Endothelial cell of umbilical vein (primary cell): Measurements from ENCODE around the gene CROCC2. TPM values are rescaled to one million over a fixed set of nuclear protein-coding genes. Genes with fewer than 3 reads are reported as not detected.

Source experiments
- BruUV-seq: library from RNA; stranded (reverse); fragments of 400-500 nt; replicated peaks from 2 replicates; lab custom pipeline; 2021; lab: Mats Ljungman, UMichigan
- CTCF ChIA-PET: fragments of 300-600, 350-600 bp; sonication (Branson Sonifier 250); formaldehyde crosslinking; loops from one replicate; lab custom pipeline; 2021; ENCODE audit warnings: antibody characterized with exemption, inconsistent platforms; lab: Charles Lee
- POLR2A ChIA-PET: fragments of 300-600, 350-600 bp; sonication (Branson Sonifier 250); formaldehyde crosslinking; loops from one replicate; lab custom pipeline; 2021; ENCODE audit warnings: antibody characterized with exemption, inconsistent platforms; lab: Charles Lee
- DNase-seq: peaks from one replicate; pipeline ENCODE4 v3.0.0-alpha.2; 2011; ENCODE audit warnings: low read depth, low spot score
- FAIRE-seq: peaks from 2 replicates; lab custom pipeline; 2011; peaks lifted over from hg19 to GRCh38; lab: Jason Lieb, UNC
- H2AFZ ChIP-seq: 2 replicates; pipeline ENCODE4 v1.6.0; 2012; ENCODE audit warnings: low read depth, low read length, control low read depth, inconsistent platforms
- H3K27ac ChIP-seq: 2 replicates; pipeline ENCODE4 v1.5.1; 2011; ENCODE audit warnings: low read depth, mild to moderate bottlenecking, control low read depth, low read length, moderate library complexity; ENCODE audit not compliant: insufficient read depth
- H3K27me3 ChIP-seq, 2 experiments: 2 replicates each; pipeline versions ENCODE4 v1.6.0 to v1.6.1; 2011; ENCODE audit warnings: low read length in 2 of 2, mixed read lengths in 1 of 2; ENCODE audit not compliant: control insufficient read depth in 2 of 2, insufficient read depth in 2 of 2
- H3K36me3 ChIP-seq, 2 experiments: 2 replicates in 1 of 2; 3 replicates in 1 of 2; pipeline ENCODE4 v1.5.1; 2011; ENCODE audit warnings: low read length in 2 of 2, mild to moderate bottlenecking in 1 of 2, moderate library complexity in 1 of 2; ENCODE audit not compliant: control insufficient read depth in 2 of 2, insufficient read depth in 2 of 2; ENCODE audit errors: extremely low read depth in 1 of 2
- H3K4me1 ChIP-seq: 3 replicates; pipeline ENCODE4 v1.5.1; 2011; ENCODE audit warnings: mild to moderate bottlenecking, low read length; ENCODE audit not compliant: control insufficient read depth, insufficient read depth; ENCODE audit errors: extremely low read depth
- H3K4me2 ChIP-seq: 2 replicates; pipeline ENCODE4 v1.6.1; 2011; ENCODE audit warnings: low read length, control low read depth, mixed read lengths; ENCODE audit not compliant: insufficient read depth
- H3K4me3 ChIP-seq, 3 experiments: fragments of 200-600 bp in 1 of 3; sonication (generic), shearing (Covaris generic) in 1 of 3; replicated peaks in 1 of 3; 2 replicates each; pipeline ENCODE4 v1.5.1; 2011 to 2016; ENCODE audit warnings: control low read depth in 3 of 3, low read length in 3 of 3, mild to moderate bottlenecking in 2 of 3, inconsistent platforms in 1 of 3, low read depth in 1 of 3, moderate library complexity in 1 of 3; ENCODE audit not compliant: insufficient read depth in 1 of 3
- H3K79me2 ChIP-seq: 2 replicates; pipeline ENCODE4 v1.6.0; 2012; ENCODE audit warnings: low read length, inconsistent platforms; ENCODE audit not compliant: control insufficient read depth, insufficient read depth
- H3K9ac ChIP-seq: replicated peaks from 2 replicates; pipeline ENCODE3; 2011; ENCODE audit warnings: low read length, control low read depth; ENCODE audit not compliant: insufficient read depth; ENCODE audit errors: extremely low read depth
- H3K9me1 ChIP-seq: replicated peaks from 3 replicates; pipeline ENCODE4 v1.6.0; 2011; ENCODE audit warnings: mild to moderate bottlenecking, low read length; ENCODE audit not compliant: control insufficient read depth, insufficient read depth; ENCODE audit errors: extremely low read depth
- H3K9me3 ChIP-seq: replicated peaks from 2 replicates; pipeline ENCODE4 v1.5.1; 2012; ENCODE audit warnings: low read length, inconsistent platforms; ENCODE audit not compliant: control insufficient read depth, insufficient read depth
- H4K20me1 ChIP-seq: replicated peaks from 2 replicates; pipeline ENCODE3; 2011; ENCODE audit warnings: mild to moderate bottlenecking, low read length; ENCODE audit not compliant: control insufficient read depth, insufficient read depth; ENCODE audit errors: extremely low read depth
- CTCF ChIP-seq, 2 donors: IDR thresholded peaks; 1 replicate in 1 of 2; 2 replicates in 1 of 2; pipeline ENCODE4 v1.5.1; 2011; ENCODE audit warnings: low read length in 2 of 2, mild to moderate bottlenecking in 2 of 2, moderate library complexity in 2 of 2, control low read depth in 1 of 2, inconsistent platforms in 1 of 2, low read depth in 1 of 2; ENCODE audit not compliant: insufficient read depth in 1 of 2; ENCODE audit errors: extremely low read depth in 1 of 2
- EZH2 ChIP-seq: IDR thresholded peaks from 2 replicates; pipeline ENCODE4 v1.6.1; 2012; ENCODE audit warnings: borderline replicate concordance, low read depth, mild to moderate bottlenecking, moderate library complexity, low read length, inconsistent platforms; ENCODE audit not compliant: severe bottlenecking
- FOS ChIP-seq: IDR thresholded peaks from 2 replicates; pipeline ENCODE4 v1.6.1; 2011; ENCODE audit warnings: mild to moderate bottlenecking, low read length, moderate library complexity, borderline replicate concordance; ENCODE audit not compliant: insufficient read depth
- GATA2 ChIP-seq: IDR thresholded peaks from 2 replicates; pipeline ENCODE4 v1.7.0; 2011; ENCODE audit warnings: low read depth, mild to moderate bottlenecking, moderate library complexity, mixed read lengths, low read length; ENCODE audit not compliant: insufficient read length, insufficient read depth
- JUN ChIP-seq: IDR thresholded peaks from 2 replicates; pipeline ENCODE4 v1.6.1; 2011; ENCODE audit warnings: borderline replicate concordance, low read depth; ENCODE audit not compliant: insufficient read length, insufficient read depth
- MYC ChIP-seq: IDR thresholded peaks from one replicate; pipeline ENCODE4 v1.6.1; 2011; ENCODE audit warnings: mild to moderate bottlenecking, low read depth, low read length
- POLR2A ChIP-seq: IDR thresholded peaks from 2 replicates; pipeline ENCODE4 v1.6.1; 2012; ENCODE audit warnings: low read depth, mild to moderate bottlenecking, control low read depth, low read length
- POLR2AphosphoS5 ChIP-seq: IDR thresholded peaks from 2 replicates; pipeline ENCODE4 v1.6.1; 2012; ENCODE audit warnings: low read depth, mild to moderate bottlenecking, control low read depth, low read length, moderate library complexity; ENCODE audit not compliant: insufficient read depth
- dilution Hi-C: fragments of 300-500 bp; cut with MboI; formaldehyde crosslinking; loops from one replicate; pipeline ENCODE4 v1.15.0; 2019; ENCODE audit warnings: low sequenced_read_pairs; ENCODE audit not compliant: extremely low pct_ligation_motif_present
- intact Hi-C: fragments of 100-400 bp; cut with micrococcal nuclease; formaldehyde crosslinking; loops from one replicate; pipeline ENCODE4 v1.10.0; 2022
- polyA plus RNA-seq, 4 experiments: library from polyadenylated mRNA; depleted of rRNA in 3 of 4; stranded (reverse) in 3 of 4; unstranded in 1 of 4; fragments of >200 nt; gene quantifications; 2 replicates each; pipeline versions ENCODE4 v1.2.1 to v1.2.3, GENCODE V29; 2011 to 2012; ENCODE audit warnings: missing spikeins in 1 of 4
- total RNA-seq: library from RNA; stranded (reverse); gene quantifications from 2 replicates; pipeline ENCODE4 v1.2.3, GENCODE V29; 2021
- TF ChIP-seq, protein P1 (sequence below): IDR thresholded peaks from 2 replicates; pipeline ENCODE4 v1.6.1; 2011; ENCODE audit not compliant: insufficient read depth, insufficient read length

CROCC2 gene
- total and polyA plus RNA-seq, 2 donors (not counting 3 experiments of a cell fraction or from before 2014, with no cell fraction given) = not detected

GRCh38 chr2:240946654-240947053 lies 40.5 kb downstream of the CROCC2 start:
- H3K4me3 ChIP-seq = no peak overlapping the region
- intact Hi-C loops (no loop called here), dilution Hi-C loops (no loop called here)
- no peaks in the 10 kb centered on the region for H3K9me3 ChIP-seq
- H2AFZ ChIP-seq = no peak overlapping the region
- no peak for DNase-seq
- H4K20me1 ChIP-seq = no peaks in the 10 kb centered on the region
- H3K9ac ChIP-seq = no peak overlapping the region
- no TSS peak for BruUV-seq
- H3K27ac ChIP-seq = no peak overlapping the region
- no peaks in the 10 kb centered on the region for H3K79me2 ChIP-seq
- no peaks in the 10 kb centered on the region for H3K36me3 ChIP-seq
- peaks cover 2 to 8% of the 10 kb centered on the region in 2 experiments for H3K27me3 ChIP-seq
- ChIA-PET POLR2A (no interaction called here), CTCF (interaction anchor here (1.5 kb wide), 1 partner anchor 33 kb away, joined by 5 read pairs; no protein-coding TSS in a partner anchor)
- no peaks in the 10 kb centered on the region for H3K4me1 ChIP-seq
- H3K9me1 ChIP-seq = no peaks in the 10 kb centered on the region
- no peak overlapping the region for H3K4me2 ChIP-seq
- FAIRE-seq = no peak
- TF ChIP-seq CTCF (IDR thresholded peaks at IDR 0.05; ENCODE audit: extremely low read depth in 1 of 2, insufficient read depth in 1 of 2, low read depth in 1 of 2, low read length in 2 of 2) (no peak), MYC (no peak), FOS (no peak), JUN (no peak), EZH2 (no peak), GATA2 (no peak), POLR2AphosphoS5 (no peak), POLR2A (no peak)
- TF ChIP-seq, protein P1, sequence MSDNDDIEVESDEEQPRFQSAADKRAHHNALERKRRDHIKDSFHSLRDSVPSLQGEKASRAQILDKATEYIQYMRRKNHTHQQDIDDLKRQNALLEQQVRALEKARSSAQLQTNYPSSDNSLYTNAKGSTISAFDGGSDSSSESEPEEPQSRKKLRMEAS = no peak
